Transverse colon (tissue), 4 donors: ENCODE data around the gene TNS1. TPM values are rescaled to one million over a fixed set of nuclear protein-coding genes. Genes with fewer than 3 reads are reported as not detected.

ENCODE experiments used
- DNase-seq: peaks from one replicate; pipeline ENCODE4 v3.0.0-alpha.2; 2019
- H3K27ac ChIP-seq, 4 donors: fragments of 200-600 bp; sonication (generic); 2 replicates each; pipeline ENCODE4 v1.5.1; 2016 to 2018; ENCODE audit warnings: inconsistent platforms in 4 of 4
- H3K27me3 ChIP-seq: fragments of 200-600 bp; sonication (generic); 2 replicates; pipeline ENCODE4 v1.5.1; 2017; ENCODE audit warnings: inconsistent platforms
- H3K36me3 ChIP-seq, 4 donors: fragments of 200-600 bp; sonication (generic); 2 replicates each; pipeline ENCODE4 v1.5.1; 2017 to 2019; ENCODE audit warnings: inconsistent platforms in 4 of 4
- H3K4me1 ChIP-seq, 4 donors: fragments of 200-600 bp; sonication (generic); 2 replicates each; pipeline ENCODE4 v1.5.1; 2017 to 2020; ENCODE audit warnings: inconsistent platforms in 4 of 4
- H3K4me3 ChIP-seq, 4 donors: fragments of 200-600 bp; sonication (generic); 1 replicate in 1 of 4; 2 replicates in 3 of 4; pipeline versions ENCODE4 v1.5.1 to v1.6.1; 2017 to 2019; ENCODE audit warnings: inconsistent platforms in 4 of 4
- H3K9me3 ChIP-seq, 2 donors: fragments of 200-600 bp; sonication (generic); 2 replicates each; pipeline ENCODE4 v1.5.1; 2017 to 2019; ENCODE audit warnings: inconsistent platforms in 2 of 2
- EP300 ChIP-seq: sonication (generic); formaldehyde crosslinking; IDR thresholded peaks from one replicate; pipeline ENCODE4 v1.6.1; 2017; ENCODE audit warnings: antibody characterized with exemption, low read depth
- POLR2A ChIP-seq: fragments of 450-650 bp; IDR thresholded peaks from one replicate; pipeline ENCODE4 v1.6.1; 2016; ENCODE audit warnings: antibody characterized with exemption, mild to moderate bottlenecking, moderate library complexity
- POLR2AphosphoS5 ChIP-seq, 3 donors: sonication (generic); formaldehyde crosslinking; IDR thresholded peaks; one replicate each; pipeline ENCODE4 v1.6.1; 2016; ENCODE audit warnings: antibody characterized with exemption in 3 of 3
- WGBS, 2 donors: methylation state at CpG; one replicate each; pipeline ENCODE4 v1.1.5; 2018; ENCODE audit warnings: low coverage in 1 of 2; 5-methylcytosine and 5-hydroxymethylcytosine counted together
- in situ Hi-C, 4 donors: fragments of 200-750 bp; cut with MboI; loops; one replicate each; pipeline versions ENCODE4 v1.15.0 to v1.15.1; 2017; ENCODE audit warnings: low sequenced_read_pairs in 3 of 4, low pct_ligation_motif_present in 1 of 4, low pct_unique_long_range_greater_than_20kb in 1 of 4
- intact Hi-C: fragments of 100-400 bp; cut with DNase I; formaldehyde crosslinking; loops from one replicate; pipeline ENCODE4 v1.15.1; 2023; ENCODE audit warnings: low total_unique reads
- total RNA-seq, 4 donors: library from RNA; depleted of rRNA; stranded (reverse); fragments of >200 nt; gene quantifications; one replicate each; pipeline ENCODE4 v1.1.0, GENCODE V29; 2016
- TF ChIP-seq, protein P1 (sequence below), 5 experiments: fragments of 200-600 bp in 3 of 5; fragments of 450-650 bp in 2 of 5; sonication (generic) in 3 of 5; IDR thresholded peaks; 1 replicate in 2 of 5; 2 replicates in 3 of 5; pipeline ENCODE4 v1.5.1; 2016 to 2017; ENCODE audit warnings: antibody characterized with exemption in 5 of 5, inconsistent platforms in 3 of 5, mild to moderate bottlenecking in 2 of 5, moderate library complexity in 1 of 5

Gene TNS1
- total RNA-seq, 4 donors from 2014 or later = 101 to 487 (median 231) TPM

DNA sequence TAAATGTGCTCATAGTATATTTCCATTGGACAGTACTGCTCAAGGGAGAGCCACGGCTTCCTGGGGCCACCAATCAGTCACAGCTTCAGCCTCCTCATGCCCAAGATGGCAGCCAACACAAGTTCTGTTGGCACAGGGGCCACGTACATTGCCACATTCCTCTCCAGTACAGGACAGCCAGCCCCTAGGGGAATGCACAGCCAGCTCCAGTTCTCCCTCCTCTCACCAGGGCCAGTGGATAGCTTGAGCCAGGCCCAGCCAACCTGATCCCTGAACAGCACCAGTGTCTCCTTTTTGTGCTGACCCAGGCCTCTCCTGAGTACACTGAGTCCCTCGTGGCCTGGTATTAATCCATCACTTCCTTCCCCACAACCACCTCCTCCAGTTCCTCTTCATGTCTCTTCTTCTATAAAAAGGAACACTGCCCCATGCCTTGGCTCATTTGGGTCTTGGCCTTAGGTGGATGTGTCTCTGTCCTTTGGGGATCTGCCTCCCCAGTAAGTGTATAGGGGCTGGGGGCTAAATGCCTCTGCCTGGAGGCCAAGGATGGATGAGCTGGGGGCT is 168.7 kb downstream of the TNS1 start:
- 74% methylated on average over 3 of the region's 3 CpGs; no CpG with 5 or more reads in 1 of the 2 donors for WGBS, 2 donors
- peaks cover 11 to 35% (median 25%) of the 10 kb centered on the region in 4 donors for H3K4me1 ChIP-seq

DNA sequence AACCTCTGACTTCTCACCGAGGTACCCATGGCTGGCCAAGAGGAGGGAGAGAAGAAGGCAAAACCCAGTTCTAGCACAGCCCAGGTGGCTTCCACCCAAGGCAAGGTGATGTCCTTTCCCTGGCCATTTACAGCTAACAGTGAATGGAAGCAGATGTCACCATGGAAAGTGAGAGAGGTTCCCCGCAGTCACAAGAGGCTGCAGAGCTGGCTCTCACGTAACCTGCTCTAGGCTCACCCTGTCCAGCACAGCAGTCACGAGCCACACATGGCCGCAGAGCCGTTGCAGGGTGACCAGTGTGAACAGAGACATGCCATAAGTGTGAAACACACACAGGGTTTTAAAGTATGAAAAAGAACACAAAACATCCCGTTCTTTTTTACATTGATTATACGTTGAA is 169.4 kb downstream of the TNS1 start:
- TF ChIP-seq POLR2A (no peak), EP300 (no peak), POLR2AphosphoS5 (IDR thresholded peaks at IDR 0.05) (no peak)
- TF ChIP-seq, protein P1, sequence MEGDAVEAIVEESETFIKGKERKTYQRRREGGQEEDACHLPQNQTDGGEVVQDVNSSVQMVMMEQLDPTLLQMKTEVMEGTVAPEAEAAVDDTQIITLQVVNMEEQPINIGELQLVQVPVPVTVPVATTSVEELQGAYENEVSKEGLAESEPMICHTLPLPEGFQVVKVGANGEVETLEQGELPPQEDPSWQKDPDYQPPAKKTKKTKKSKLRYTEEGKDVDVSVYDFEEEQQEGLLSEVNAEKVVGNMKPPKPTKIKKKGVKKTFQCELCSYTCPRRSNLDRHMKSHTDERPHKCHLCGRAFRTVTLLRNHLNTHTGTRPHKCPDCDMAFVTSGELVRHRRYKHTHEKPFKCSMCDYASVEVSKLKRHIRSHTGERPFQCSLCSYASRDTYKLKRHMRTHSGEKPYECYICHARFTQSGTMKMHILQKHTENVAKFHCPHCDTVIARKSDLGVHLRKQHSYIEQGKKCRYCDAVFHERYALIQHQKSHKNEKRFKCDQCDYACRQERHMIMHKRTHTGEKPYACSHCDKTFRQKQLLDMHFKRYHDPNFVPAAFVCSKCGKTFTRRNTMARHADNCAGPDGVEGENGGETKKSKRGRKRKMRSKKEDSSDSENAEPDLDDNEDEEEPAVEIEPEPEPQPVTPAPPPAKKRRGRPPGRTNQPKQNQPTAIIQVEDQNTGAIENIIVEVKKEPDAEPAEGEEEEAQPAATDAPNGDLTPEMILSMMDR (IDR thresholded peaks at IDR 0.05) = no peak
- DNase-seq = no peak
- Histone ChIP-seq H3K27ac (peak overlapping the region in 2 of 4 donors; percentile 75 to 91), H3K27me3 (no peaks in the 10 kb centered on the region), H3K4me1 (peaks cover 11 to 28% (median 22%) of the 10 kb centered on the region in 4 donors), H3K4me3 (no peak overlapping the region), H3K9me3 (no peaks in the 10 kb centered on the region), H3K36me3 (peaks cover 0 to 10% (median 0%) of the 10 kb centered on the region in 4 donors)
- 85 to 88% methylated on average over 7 to 8 of the region's 8 CpGs for WGBS, 2 donors
- intact Hi-C loops (no loop called here), in situ Hi-C loops (no loop called here)

More for the DNA sequence above, 168.7 kb downstream of the TNS1 start:
- no peak overlapping the region for H3K4me3 ChIP-seq
- no peak for DNase-seq
- H3K9me3 ChIP-seq = no peaks in the 10 kb centered on the region
- TF ChIP-seq POLR2AphosphoS5 (IDR thresholded peaks at IDR 0.05) (peak in 1 of 3 donors; percentile 24), EP300 (no peak)
- H3K27ac ChIP-seq = peak overlapping the region; percentile 75 to 91 (median 85)
- in situ Hi-C loops = no loop called here
- peaks cover 0 to 10% (median 0%) of the 10 kb centered on the region in 4 donors for H3K36me3 ChIP-seq
- intact Hi-C loops = no loop called here
- no peaks in the 10 kb centered on the region for H3K27me3 ChIP-seq

DNA sequence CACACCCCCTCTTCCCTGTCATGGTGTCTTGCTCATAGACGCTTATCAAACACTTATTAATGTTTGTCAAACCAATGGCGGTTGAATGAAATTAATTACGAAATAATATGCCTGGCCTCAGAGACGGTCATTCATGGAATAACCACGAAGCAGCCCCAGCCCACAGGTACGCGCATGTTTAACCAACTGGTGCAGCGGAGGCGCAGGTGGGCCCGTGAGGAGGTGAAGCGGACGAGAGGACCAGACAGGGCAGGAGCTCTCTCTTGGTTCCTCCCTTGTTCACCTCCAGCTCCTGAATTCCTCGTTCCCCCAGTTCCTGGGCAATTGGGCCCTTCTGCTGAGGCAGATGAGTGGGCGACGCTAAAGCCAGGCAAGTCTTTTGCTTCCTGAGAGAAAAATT is 169.8 kb downstream of the TNS1 start:
- no peak for DNase-seq
- H3K9me3 ChIP-seq = no peaks in the 10 kb centered on the region
- intact Hi-C loops = no loop called here
- no peaks in the 10 kb centered on the region for H3K27me3 ChIP-seq
- H3K27ac ChIP-seq = peak overlapping the region in 1 of 4 donors; percentile 91
- H3K4me3 ChIP-seq = no peak overlapping the region
- in situ Hi-C loops = no loop called here
- peaks cover 12 to 26% (median 20%) of the 10 kb centered on the region in 4 donors for H3K4me1 ChIP-seq
- peaks cover 0 to 10% (median 0%) of the 10 kb centered on the region in 4 donors for H3K36me3 ChIP-seq
- TF ChIP-seq EP300 = no peak
- TF ChIP-seq POLR2AphosphoS5 (IDR thresholded peaks at IDR 0.05) = no peak
- TF ChIP-seq, protein P1 (IDR thresholded peaks at IDR 0.05) = no peak
- no peak for TF ChIP-seq POLR2A
- 80 to 87% methylated on average over 2 to 15 of the region's 15 CpGs for WGBS, 2 donors

DNA sequence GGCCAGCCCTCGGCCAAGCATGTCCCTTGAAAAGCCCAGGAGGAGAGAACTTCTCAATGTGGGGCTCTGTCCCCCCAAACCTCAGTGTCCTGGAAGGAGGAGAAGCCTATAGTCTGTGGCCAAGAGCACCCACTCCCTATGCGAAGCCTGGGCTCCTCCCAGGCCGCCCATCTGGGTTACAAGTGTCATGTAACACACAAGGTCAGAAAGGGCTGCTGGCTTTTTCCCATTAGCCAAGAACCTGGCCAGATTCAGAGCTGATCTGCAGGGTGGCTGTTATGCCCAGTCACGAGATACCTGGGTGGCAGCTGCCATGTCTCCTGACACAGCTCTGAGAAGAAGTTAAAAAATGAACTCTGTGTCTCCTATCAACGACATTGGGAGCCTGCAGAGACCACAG is 170.7 kb downstream of the TNS1 start:
- Histone ChIP-seq H3K36me3 (peaks cover 0 to 10% (median 0%) of the 10 kb centered on the region in 4 donors), H3K27ac (peak overlapping the region in 2 of 4 donors; percentile 5 to 91), H3K27me3 (no peaks in the 10 kb centered on the region), H3K9me3 (no peaks in the 10 kb centered on the region), H3K4me1 (peaks cover 11 to 27% (median 19%) of the 10 kb centered on the region in 4 donors), H3K4me3 (no peak overlapping the region)
- in situ Hi-C loops (no loop called here), intact Hi-C loops (no loop called here)
- no peak for DNase-seq
- TF ChIP-seq EP300 (no peak), POLR2A (no peak), POLR2AphosphoS5 (IDR thresholded peaks at IDR 0.05) (no peak)
- TF ChIP-seq, protein P1 (IDR thresholded peaks at IDR 0.05) = no peak
- WGBS, 2 donors = 76% methylated on average over 5 of the region's 5 CpGs; no CpG with 5 or more reads in 1 of the 2 donors

DNA sequence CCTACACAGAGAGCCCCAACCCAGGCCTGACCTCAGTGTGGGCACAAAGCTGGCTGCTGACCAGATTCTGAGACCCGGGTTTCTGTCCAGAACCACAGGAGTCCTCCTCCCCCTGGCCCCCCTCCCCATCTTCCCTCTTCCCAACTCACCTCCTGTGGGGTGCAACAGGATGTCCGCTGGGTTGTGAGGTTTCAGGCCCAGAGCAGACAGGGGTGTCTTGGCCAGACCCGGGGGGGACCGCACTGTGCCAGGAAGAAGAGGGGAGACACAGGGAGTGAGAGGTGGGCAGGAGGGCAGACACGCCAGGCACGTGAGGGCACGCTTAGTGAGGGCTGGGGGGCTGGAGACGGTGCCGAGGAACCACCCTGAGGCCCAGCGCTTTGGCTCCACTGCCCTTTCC is 171.5 kb downstream of the TNS1 start:
- peak overlapping the region in 1 of 4 donors; percentile 91 for H3K27ac ChIP-seq
- 82 to 87% methylated on average over 6 to 9 of the region's 10 CpGs for WGBS, 2 donors
- in situ Hi-C loops (no loop called here), intact Hi-C loops (no loop called here)
- TF ChIP-seq POLR2AphosphoS5 (IDR thresholded peaks at IDR 0.05) (no peak), POLR2A (no peak), EP300 (no peak)
- TF ChIP-seq, protein P1 (IDR thresholded peaks at IDR 0.05) = no peak
- H3K36me3 ChIP-seq = peaks cover 0 to 10% (median 0%) of the 10 kb centered on the region in 4 donors
- H3K4me3 ChIP-seq = no peak overlapping the region
- DNase-seq = no peak
- H3K27me3 ChIP-seq = no peaks in the 10 kb centered on the region
- H3K4me1 ChIP-seq = peaks cover 9 to 26% (median 20%) of the 10 kb centered on the region in 4 donors
- H3K9me3 ChIP-seq = no peaks in the 10 kb centered on the region
